GM19240 (cell line): Measurements from ENCODE around the gene MARCHF3.
"Not testable (repeated sequence)": the region's sequence is repeated elsewhere in the genome, so short reads cannot be mapped to it uniquely, and the experiment has no call there.

Experiments used
- DNase-seq: peaks from one replicate; pipeline ENCODE4 v3.0.0; 2011; ENCODE audit warnings: low spot score; ENCODE audit not compliant: insufficient read length

The MARCHF3 gene

DNA sequence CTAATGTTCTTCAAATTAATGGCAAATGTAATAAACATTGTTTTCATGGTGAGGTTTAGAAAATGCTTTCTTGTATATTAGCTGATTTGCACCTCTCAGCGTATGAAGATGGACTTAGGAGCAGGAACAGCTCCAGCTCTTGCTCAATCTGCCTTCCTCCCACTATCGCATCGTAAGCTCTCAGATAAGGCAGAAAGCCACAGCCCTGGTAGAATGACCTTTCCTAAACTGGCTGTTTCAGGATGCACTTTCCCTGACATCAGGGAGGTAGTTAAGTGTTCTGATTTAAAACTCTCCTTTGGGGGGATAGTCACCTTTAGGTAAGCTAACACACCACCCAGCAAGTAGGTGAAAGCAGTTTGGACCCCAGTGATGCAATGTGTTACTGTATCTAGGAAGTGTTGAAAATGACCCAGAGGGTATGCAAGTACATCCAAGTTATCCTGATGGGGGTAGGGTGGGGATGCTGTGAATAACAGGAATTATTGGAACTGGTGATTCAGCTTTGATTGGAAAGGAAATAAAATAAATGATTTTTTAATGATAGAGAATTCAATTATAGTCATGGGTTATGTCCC is 181.2 kb downstream of the MARCHF3 start:
- no peak for DNase-seq

DNA sequence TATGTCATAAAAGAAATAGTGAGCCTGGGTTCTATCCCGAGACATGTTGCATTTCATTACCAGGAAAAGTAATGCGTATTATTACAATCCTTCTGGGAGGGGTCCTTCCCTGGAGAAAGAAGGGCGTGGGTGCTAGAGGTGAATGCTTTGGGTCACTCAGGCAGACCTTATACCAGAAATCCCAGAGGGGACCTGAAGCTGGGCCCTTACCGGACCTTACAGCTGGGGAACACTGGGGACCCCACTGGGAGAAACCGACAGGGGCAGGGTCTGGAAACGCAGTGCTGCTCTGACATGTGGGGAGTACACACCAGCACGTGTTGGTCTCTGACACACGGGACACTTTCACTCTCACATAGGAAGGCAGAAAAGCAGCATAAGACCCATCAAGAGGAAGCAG is 182.1 kb downstream of the MARCHF3 start:
- no peak for DNase-seq

DNA sequence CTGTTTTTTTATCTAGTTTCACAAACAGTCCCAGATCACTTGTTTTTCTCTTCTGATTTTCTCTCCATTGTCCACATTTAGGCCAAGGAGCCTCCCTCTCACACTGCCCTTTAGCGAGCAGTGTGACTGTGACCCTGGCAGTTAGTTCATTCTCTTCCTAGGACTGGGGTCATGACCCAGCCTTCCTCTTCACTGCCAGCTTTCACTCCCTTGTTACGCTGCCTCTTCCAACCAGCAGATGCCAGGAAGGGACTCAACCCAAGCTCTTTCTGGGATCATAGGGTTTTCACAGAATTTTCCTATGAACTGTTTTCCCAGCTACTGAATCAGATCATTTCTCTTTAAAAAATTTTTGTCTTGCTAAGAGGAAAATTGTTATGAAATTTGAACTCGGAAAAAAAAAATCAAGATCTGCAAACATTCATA is 182.5 kb downstream of the MARCHF3 start:
- no peak for DNase-seq

DNA sequence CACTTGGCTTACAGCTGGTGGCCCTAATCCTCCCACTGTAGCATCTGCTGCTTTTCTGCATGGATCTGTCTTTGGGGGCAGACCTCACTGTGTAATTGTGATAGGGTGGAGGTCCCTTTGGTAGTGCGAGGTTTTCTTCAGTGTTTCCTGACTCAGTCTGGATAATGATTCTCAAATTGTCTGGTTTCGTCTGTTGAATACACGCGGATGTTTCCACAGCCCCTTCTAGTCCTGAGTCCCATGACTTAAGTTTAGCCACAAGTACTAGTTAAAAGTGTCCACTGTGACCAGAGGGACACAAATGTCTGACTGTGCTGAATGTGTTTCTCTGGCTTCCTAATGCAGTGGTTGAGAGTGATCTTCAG is 182.9 kb downstream of the MARCHF3 start:
- DNase-seq, result no peak

DNA sequence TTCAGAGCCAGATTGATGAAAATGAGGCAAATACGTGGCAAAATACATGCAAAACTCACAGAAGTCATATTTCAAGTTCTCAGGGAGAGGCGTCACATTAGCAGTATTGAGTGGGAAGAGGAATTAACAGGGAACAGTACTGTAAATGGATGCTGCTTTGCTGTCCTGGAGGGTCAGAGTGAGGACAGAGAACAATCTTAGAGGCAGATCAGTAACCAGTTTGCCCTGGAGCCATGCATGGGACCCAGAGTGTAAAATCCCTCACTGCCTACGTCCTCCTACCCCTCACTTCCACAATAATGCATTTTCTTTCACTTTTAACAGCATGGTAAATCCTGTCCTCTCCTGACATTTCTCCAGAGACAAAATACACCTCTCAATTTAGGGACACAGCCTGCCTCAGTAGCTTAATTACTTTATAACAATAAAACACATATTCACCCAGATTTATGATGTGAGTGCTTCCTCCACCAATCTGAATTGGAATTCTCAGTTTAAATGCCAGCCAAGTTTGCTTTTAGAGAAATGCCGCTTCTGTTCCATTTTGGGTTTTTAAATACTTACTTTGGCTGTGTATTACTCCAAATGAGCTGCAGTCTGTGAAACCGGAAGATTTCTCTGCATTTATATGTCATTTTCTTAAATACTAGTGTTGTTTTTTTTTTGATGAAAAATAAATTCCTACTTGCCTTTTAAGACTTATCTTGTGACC is 183.5 kb downstream of the MARCHF3 start:
- DNase-seq, result no peak

DNA sequence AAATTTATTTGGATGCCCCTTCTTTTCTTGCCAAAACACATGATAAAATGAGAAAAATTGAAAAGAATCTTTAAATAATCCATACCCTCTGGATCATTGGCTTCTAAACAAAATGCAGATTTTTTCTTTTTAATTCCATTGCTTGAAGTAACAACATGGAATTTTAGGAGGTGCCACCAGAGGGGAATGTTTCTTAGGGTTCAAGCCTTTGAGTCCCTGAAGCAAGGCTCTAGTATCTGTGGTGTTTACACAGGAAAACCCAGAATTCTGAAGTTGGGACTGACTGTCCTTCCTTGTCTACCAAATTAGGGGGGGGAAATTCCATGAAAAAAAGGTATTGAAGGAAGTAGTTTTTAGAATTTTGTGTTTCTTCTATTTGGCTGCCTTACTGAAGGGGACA is 184.0 kb downstream of the MARCHF3 start:
- no peak for DNase-seq

DNA sequence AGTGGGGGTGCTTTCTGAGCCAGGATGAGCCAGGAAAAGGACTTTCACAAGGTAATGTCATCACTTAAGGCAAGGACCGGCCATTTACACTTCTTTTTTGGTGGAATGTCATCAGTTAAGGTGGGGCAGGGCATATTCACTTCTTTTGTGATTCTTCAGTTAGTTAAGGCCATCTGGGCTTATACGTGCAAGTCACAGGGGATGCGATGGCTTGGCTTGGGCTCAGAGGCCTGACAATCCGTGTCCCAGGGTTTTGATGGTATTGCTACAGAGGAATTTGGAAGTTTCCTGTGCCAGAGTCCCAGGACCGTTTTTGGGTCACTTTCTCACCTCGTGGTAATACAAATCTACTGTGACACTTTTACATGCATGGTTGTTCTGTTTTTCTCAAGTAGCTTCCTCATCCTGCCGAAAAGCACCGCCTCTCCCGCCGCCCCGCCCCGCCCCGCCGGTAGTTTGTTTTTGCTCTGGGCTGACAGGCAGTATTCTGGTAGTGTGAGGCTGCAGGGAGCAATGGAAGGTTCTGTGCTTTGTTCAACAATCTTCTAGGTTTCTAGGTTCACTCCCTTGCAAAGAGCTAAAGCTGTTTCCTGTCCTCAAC is 184.8 kb downstream of the MARCHF3 start:
- peak; percentile 34 for DNase-seq

DNA sequence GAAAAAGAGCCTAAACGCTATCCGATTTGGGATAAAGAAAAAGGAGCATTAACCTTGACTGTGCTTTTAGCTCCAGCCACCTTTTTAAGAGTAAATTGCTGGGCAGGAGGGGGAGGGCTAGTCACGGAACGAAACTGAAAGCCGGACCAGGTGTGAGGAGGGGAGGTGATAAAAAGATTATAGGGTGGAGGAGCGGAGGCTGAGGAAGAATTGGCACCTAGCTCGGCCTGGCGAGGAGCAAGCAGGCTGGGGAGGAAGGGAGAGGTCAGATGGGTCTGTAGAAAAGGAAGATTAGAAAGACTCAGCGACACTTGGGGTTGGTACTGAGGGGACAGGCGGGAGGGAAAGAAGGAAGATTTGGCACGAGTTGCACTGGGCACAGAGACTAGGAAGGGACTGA is 187.0 kb downstream of the MARCHF3 start:
- not testable (repeated sequence) for DNase-seq

DNA sequence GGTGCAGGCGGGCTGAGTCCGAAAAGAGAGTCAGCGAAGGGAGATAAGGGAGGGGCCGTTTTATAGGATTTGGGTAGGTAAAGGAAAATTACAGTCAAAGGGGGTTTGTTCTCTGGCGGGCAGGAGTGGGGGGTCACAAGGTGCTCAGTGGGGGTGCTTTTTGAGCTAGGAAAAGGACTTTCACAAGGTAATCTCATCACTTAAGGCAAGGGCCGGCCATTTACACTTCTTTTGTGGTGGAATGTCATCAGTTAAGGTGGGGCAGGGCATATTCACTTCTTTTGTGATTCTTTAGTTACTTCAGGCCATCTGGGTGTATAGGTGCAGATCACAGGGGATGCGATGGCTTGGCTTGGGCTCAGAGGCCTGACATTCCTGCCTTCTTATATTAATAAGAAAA is 191.0 kb downstream of the MARCHF3 start:
- DNase-seq, result not testable (repeated sequence)

DNA sequence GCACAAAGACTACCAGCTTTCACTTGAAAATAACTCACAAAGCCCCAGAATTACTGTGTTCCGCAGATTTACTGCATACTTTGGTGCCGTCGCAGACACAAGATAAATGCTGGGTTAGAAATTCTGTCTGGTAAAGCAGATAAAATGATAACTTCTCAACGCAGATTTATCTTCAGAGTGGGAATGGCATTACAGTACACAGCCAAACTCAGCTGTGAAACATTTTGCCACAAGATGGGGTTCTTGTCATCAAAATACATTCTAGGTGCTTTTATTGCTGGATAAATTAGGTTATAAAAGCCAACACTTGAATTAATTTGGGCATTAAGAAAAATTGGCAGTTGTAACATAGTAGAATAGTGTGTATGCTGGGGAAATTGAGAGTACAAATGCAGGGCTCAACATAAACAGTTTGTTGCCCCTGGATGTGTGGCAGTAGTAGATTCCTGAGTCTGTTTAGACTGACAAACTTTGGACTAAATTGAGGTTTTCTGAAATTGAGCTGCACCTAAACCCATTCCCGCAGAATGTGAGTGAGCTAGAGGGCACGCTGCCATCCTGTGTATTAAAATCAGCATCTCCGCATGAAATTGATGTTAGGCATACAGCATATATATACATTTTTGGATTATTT is 192.3 kb downstream of the MARCHF3 start:
- DNase-seq, result no peak

DNA sequence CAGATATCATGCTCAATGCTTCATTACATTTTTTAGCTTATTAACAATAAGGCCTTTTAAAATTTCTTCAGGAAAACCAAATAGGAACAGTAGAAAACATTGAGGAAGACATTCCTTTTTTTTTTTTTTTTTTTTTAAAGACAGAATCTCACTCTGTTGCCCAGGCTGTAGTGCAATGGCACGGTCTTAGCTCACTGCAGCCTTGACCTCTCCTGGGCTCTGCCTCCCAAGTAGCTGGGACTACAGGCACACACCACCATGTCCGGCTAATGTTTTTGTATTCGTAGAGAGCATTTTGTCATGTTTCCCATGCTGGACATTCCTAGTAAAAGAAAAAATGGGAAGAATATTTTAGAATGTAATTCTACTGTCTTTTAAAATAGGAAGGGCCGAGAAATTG is 193.1 kb downstream of the MARCHF3 start:
- DNase-seq, result no peak

DNA sequence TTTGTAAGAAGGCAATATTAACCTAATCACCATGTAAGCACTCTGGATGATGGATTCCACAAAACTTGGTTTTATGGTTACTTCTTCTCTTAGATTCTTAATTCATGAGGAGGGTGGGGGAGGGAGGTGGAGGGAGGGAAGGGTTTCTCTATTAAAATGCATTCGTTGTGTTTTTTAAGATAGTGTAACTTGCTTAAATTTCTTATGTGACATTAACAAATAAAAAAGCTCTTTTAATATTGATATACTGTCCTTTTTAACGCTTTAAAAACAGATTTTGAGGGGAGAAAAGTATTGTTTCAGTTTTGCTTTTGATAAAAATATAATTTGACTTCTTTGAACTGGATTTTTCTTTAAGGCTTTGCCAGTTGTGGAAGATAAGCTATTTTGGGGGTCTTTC is 193.6 kb downstream of the MARCHF3 start:
- DNase-seq, result no peak

DNA sequence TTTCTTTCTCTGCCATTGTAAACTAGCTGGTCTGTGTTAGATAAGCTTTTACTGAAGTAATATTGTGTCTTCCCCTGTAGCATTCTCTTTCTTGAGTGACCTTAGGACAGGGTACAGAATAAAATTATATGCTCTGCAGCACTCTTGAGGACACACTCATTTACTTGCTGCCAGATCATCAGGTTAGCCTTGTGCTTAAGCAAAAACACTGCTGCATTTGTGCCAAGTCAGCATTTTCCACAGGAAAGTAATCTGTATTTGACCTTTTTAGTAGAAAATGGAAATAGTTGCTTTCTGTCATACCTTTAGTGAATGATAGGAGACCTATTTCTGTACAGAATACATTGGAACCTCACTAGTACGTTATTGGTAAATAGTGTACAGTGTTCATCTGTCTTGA is 199.2 kb downstream of the MARCHF3 start:
- no peak for DNase-seq

DNA sequence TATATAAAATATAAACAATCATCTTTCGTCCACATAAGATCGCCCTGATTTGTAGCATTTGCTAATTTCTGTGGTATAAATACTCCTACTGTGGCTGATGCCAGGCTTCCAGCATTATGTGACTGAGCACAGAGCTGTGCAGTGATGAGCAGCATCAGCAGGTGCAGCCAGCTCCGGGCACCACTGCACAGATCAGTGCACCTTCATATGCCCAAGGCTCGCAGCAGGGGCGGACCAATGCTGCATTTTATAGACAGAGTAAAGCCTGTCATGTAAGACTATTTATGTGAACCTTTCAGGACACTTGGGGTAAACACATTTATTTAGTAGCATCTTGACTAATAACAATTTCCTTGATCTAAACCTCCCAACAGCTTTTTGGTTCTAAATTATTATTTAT is 200.3 kb downstream of the MARCHF3 start:
- no peak for DNase-seq

DNA sequence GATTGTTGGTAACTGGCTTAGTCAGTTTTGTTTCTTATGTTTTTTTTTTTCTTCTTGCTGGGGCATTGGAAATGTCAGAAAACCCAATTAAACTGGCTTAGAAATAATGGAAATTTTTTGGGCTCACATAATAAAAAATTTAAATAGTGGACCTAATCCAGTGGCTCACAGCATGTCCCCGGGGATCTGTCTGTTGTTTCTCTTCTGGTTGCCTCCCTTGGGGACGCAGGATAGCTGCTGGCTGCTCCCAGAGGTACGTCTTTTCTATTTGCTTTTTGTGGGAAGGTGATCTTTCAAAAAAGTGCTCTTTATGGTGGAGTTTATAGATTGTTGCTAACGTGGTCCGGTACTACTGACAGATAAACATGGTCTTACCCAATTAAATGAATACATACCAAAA is 201.3 kb downstream of the MARCHF3 start:
- no peak for DNase-seq

DNA sequence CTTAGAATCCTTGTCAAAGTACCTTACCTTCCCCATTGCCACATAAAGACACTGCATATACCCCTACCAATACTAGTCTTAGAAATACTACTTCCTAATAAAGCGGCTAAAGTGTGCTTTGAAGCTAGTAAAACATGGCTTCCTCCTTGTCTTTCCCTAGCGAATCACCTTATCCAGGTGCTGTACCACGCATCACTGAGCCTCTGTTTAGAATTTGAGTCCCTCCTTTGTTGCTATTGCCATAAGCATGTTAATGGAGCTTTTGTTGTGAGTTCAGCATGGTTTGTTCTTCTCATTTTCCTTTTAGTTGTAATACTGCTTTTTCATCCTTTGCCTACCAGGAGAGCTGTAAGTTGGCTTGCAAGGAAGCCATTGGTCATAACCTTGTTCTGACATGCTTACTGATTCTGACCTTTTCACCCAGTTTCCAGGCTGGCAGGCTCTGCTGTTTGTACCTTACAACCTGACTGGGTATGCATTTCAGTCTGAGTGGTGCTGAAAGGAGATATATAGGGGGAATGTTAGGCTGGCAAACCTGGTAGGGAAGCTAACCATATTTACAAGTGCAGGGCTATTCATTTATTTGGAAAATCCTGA is 203.6 kb downstream of the MARCHF3 start:
- no peak for DNase-seq

DNA sequence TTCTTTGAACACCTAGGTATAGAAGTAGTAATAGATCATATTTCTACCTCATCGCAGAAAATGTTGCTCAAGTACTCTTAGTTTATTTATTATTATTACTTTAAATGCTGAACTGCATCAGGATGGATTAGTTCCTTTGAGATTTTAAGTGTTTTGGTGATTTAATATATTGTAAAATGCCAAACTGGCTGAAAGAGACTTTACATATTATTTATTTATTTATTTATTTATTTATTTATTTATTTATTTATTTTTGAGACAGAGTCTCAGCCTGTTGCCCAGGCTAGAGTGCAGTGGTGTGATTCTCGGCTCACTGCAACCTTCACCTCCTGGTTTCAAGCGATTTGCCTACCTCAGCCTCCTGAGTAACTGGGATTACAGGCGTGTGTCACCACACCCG is 211.1 kb downstream of the MARCHF3 start:
- DNase-seq, result no peak

DNA sequence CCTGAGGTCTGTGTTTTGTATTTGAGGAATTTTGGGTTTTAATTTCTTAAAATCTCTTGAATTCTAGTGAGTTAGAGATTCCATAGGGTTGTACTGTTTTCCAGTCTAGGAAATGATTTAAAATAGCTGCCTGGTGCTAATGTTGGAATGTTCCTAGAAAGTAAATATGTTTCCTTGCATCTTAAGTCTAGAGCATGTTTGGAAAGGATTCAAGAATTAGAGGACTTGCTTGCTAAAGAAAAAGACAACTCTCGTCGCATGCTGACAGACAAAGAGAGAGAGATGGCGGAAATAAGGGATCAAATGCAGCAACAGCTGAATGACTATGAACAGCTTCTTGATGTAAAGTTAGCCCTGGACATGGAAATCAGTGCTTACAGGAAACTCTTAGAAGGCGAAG is 211.6 kb downstream of the MARCHF3 start:
- DNase-seq, result no peak
